Esophagus muscularis mucosa (tissue), 4 donors: Measurements from ENCODE around the gene GFI1. TPM values are rescaled to one million over a fixed set of nuclear protein-coding genes. Genes with fewer than 3 reads are reported as not detected.

Experiments used
- DNase-seq: peaks from one replicate; pipeline ENCODE4 v3.0.0-alpha.2; 2017; ENCODE audit errors: extremely low spot score
- H3K27ac ChIP-seq, 4 donors: fragments of 200-600 bp; sonication (generic); replicated peaks in 1 of 4; 1 replicate in 3 of 4; 2 replicates in 1 of 4; pipeline ENCODE4 v1.5.1; 2016 to 2019; ENCODE audit warnings: mild to moderate bottlenecking in 1 of 4
- H3K27me3 ChIP-seq, 4 donors: fragments of 200-600 bp; sonication (generic); one replicate each; pipeline versions ENCODE4 v1.5.1 to v1.6.0; 2016 to 2019
- H3K36me3 ChIP-seq, 4 donors: fragments of 200-600 bp; sonication (generic); one replicate each; pipeline ENCODE4 v1.5.1; 2016 to 2019
- H3K4me1 ChIP-seq, 4 donors: fragments of 200-600 bp; sonication (generic); one replicate each; pipeline ENCODE4 v1.5.1; 2016 to 2019
- H3K4me3 ChIP-seq, 4 donors: fragments of 200-600 bp; sonication (generic); 1 replicate in 2 of 4; 2 replicates in 2 of 4; pipeline ENCODE4 v1.5.1; 2016 to 2019; ENCODE audit warnings: mild to moderate bottlenecking in 4 of 4, moderate library complexity in 1 of 4
- H3K9me3 ChIP-seq, 4 donors: fragments of 200-600 bp; sonication (generic); 1 replicate in 3 of 4; 2 replicates in 1 of 4; pipeline ENCODE4 v1.5.1; 2016 to 2019
- CTCF ChIP-seq, 3 experiments: fragments of 200-600 bp in 2 of 3; fragments of 450-650 bp in 1 of 3; sonication (generic) in 2 of 3; IDR thresholded peaks; one replicate each; pipeline ENCODE4 v1.5.1; 2017 to 2019; ENCODE audit warnings: antibody characterized with exemption in 3 of 3, mild to moderate bottlenecking in 2 of 3, moderate library complexity in 1 of 3
- EP300 ChIP-seq: sonication (generic); formaldehyde crosslinking; IDR thresholded peaks from one replicate; pipeline ENCODE4 v1.6.1; 2017; ENCODE audit warnings: antibody characterized with exemption
- POLR2A ChIP-seq: fragments of 450-650 bp; IDR thresholded peaks from one replicate; pipeline ENCODE4 v1.6.1; 2017; ENCODE audit warnings: antibody characterized with exemption, moderate library complexity, mild to moderate bottlenecking, low read depth
- POLR2AphosphoS5 ChIP-seq, 2 donors: sonication (generic); formaldehyde crosslinking; IDR thresholded peaks; one replicate each; pipeline ENCODE4 v1.6.1; 2017; ENCODE audit warnings: antibody characterized with exemption in 2 of 2
- WGBS: methylation state at CpG from one replicate; pipeline ENCODE4 v1.1.5; 2018; 5-methylcytosine and 5-hydroxymethylcytosine counted together
- intact Hi-C: fragments of 100-400 bp; cut with DNase I; formaldehyde crosslinking; loops from one replicate; pipeline ENCODE4 v1.15.1; 2023
- total RNA-seq, 4 donors: library from RNA; depleted of rRNA; stranded (reverse); fragments of >200 nt; gene quantifications; one replicate each; pipeline versions ENCODE4 v1.1.0 to v1.2.1, GENCODE V29; 2016

Gene GFI1
- total RNA-seq, 4 donors from 2014 or later: 0.32 to 3.3 (median 0.81) TPM

GRCh38 chr1:92447033-92447681 is 39.6 kb downstream of the GFI1 start:
- Histone ChIP-seq H3K4me3 (no peak overlapping the region), H3K36me3 (no peaks in the 10 kb centered on the region), H3K27ac (no peak overlapping the region), H3K4me1 (peaks cover 0 to 5% (median 4%) of the 10 kb centered on the region in 4 donors), H3K9me3 (no peaks in the 10 kb centered on the region), H3K27me3 (no peaks in the 10 kb centered on the region)
- no peak for DNase-seq
- TF ChIP-seq POLR2AphosphoS5 (IDR thresholded peaks at IDR 0.05): no peak
- TF ChIP-seq CTCF (IDR thresholded peaks at IDR 0.05): no peak
- TF ChIP-seq EP300: no peak
- no peak for TF ChIP-seq POLR2A
- intact Hi-C loops: no loop called here
- WGBS: 63% methylated on average over 3 of the region's 3 CpGs

- H3K36me3 ChIP-seq: no peaks in the 10 kb centered on the region
- DNase-seq: no peak
- no peak overlapping the region for H3K4me3 ChIP-seq
- TF ChIP-seq CTCF (IDR thresholded peaks at IDR 0.05) (no peak), POLR2A (no peak), POLR2AphosphoS5 (IDR thresholded peaks at IDR 0.05) (no peak), EP300 (no peak)
- no peaks in the 10 kb centered on the region for H3K9me3 ChIP-seq
- peaks cover 0 to 11% (median 10%) of the 10 kb centered on the region in 4 donors for H3K4me1 ChIP-seq
- intact Hi-C loops: no loop called here
- 72% methylated on average over 2 of the region's 2 CpGs for WGBS
- H3K27me3 ChIP-seq: no peaks in the 10 kb centered on the region
- H3K27ac ChIP-seq: no peak overlapping the region
Measured at GRCh38 chr1:92446546-92446945, 40.2 kb downstream of the GFI1 start.

- Histone ChIP-seq H3K27me3 (no peaks in the 10 kb centered on the region), H3K36me3 (no peaks in the 10 kb centered on the region), H3K4me1 (peaks cover 0 to 12% (median 11%) of the 10 kb centered on the region in 4 donors), H3K9me3 (no peaks in the 10 kb centered on the region), H3K4me3 (no peak overlapping the region), H3K27ac (no peak overlapping the region)
- no peak for TF ChIP-seq POLR2A
- no peak for TF ChIP-seq CTCF (IDR thresholded peaks at IDR 0.05)
- no peak for TF ChIP-seq EP300
- no peak for TF ChIP-seq POLR2AphosphoS5 (IDR thresholded peaks at IDR 0.05)
- intact Hi-C loops: no loop called here
- no peak for DNase-seq
- 96% methylated on average over 2 of the region's 2 CpGs for WGBS
Measured at GRCh38 chr1:92445865-92446264, 40.9 kb downstream of the GFI1 start.

- H3K27me3 ChIP-seq: no peaks in the 10 kb centered on the region
- intact Hi-C loops: no loop called here
- TF ChIP-seq POLR2A (no peak), POLR2AphosphoS5 (IDR thresholded peaks at IDR 0.05) (no peak), EP300 (no peak), CTCF (IDR thresholded peaks at IDR 0.05) (no peak)
- peak; percentile 64 for DNase-seq
- H3K27ac ChIP-seq: no peak overlapping the region
- no peaks in the 10 kb centered on the region for H3K9me3 ChIP-seq
- no peaks in the 10 kb centered on the region for H3K36me3 ChIP-seq
- WGBS: 61% methylated on average over 1 of the region's 1 CpG
- H3K4me1 ChIP-seq: peaks cover 0 to 12% (median 11%) of the 10 kb centered on the region in 4 donors
- no peak overlapping the region for H3K4me3 ChIP-seq
Measured at GRCh38 chr1:92444351-92444750, 42.4 kb downstream of the GFI1 start.

- H3K27ac ChIP-seq: no peak overlapping the region
- DNase-seq: peak; percentile 72
- WGBS: 92% methylated on average over 3 of the region's 3 CpGs
- no peaks in the 10 kb centered on the region for H3K36me3 ChIP-seq
- H3K4me1 ChIP-seq: peaks cover 0 to 12% (median 11%) of the 10 kb centered on the region in 4 donors
- no peaks in the 10 kb centered on the region for H3K9me3 ChIP-seq
- H3K4me3 ChIP-seq: no peak overlapping the region
- no peaks in the 10 kb centered on the region for H3K27me3 ChIP-seq
- intact Hi-C loops: no loop called here
- TF ChIP-seq CTCF (IDR thresholded peaks at IDR 0.05) (no peak), POLR2AphosphoS5 (IDR thresholded peaks at IDR 0.05) (no peak), POLR2A (no peak), EP300 (no peak)
Measured at GRCh38 chr1:92443893-92444292, 42.8 kb downstream of the GFI1 start.
